ENCODE measurements around the gene AKAP5. TPM values are rescaled to one million over a fixed set of nuclear protein-coding genes. Genes with fewer than 3 reads are reported as not detected.

The AKAP5 gene
- total RNA-seq, 4 donors from 2014 or later = 0.33 to 1.4 (median 0.50) TPM

GRCh38 chr14:64422005-64422404 is 43.3 kb upstream of the AKAP5 start:
- no peak for TF ChIP-seq CTCF (IDR thresholded peaks at IDR 0.05; ENCODE audit: low read depth)

GRCh38 chr14:64422756-64423155 is 42.5 kb upstream of the AKAP5 start:
- no peak for TF ChIP-seq CTCF (IDR thresholded peaks at IDR 0.05; ENCODE audit: low read depth)

- no peak for TF ChIP-seq CTCF (IDR thresholded peaks at IDR 0.05; ENCODE audit: low read depth)
These were observed 41.3 kb upstream of the AKAP5 start for GRCh38 chr14:64423987-64424386.

GRCh38 chr14:64434528-64434927 is 30.8 kb upstream of the AKAP5 start:
- TF ChIP-seq CTCF (IDR thresholded peaks at IDR 0.05; ENCODE audit: low read depth) = no peak

GRCh38 chr14:64438181-64438841 is 27.0 kb upstream of the AKAP5 start:
- no peak for TF ChIP-seq CTCF (IDR thresholded peaks at IDR 0.05; ENCODE audit: low read depth)

GRCh38 chr14:64439141-64439540 is 26.2 kb upstream of the AKAP5 start:
- TF ChIP-seq CTCF (IDR thresholded peaks at IDR 0.05; ENCODE audit: low read depth) = no peak

- TF ChIP-seq CTCF (IDR thresholded peaks at IDR 0.05; ENCODE audit: low read depth) = no peak
These were observed 24.8 kb upstream of the AKAP5 start for GRCh38 chr14:64440494-64440893.
